Measurements from ENCODE around the gene PRDM16.

Gene PRDM16

DNA sequence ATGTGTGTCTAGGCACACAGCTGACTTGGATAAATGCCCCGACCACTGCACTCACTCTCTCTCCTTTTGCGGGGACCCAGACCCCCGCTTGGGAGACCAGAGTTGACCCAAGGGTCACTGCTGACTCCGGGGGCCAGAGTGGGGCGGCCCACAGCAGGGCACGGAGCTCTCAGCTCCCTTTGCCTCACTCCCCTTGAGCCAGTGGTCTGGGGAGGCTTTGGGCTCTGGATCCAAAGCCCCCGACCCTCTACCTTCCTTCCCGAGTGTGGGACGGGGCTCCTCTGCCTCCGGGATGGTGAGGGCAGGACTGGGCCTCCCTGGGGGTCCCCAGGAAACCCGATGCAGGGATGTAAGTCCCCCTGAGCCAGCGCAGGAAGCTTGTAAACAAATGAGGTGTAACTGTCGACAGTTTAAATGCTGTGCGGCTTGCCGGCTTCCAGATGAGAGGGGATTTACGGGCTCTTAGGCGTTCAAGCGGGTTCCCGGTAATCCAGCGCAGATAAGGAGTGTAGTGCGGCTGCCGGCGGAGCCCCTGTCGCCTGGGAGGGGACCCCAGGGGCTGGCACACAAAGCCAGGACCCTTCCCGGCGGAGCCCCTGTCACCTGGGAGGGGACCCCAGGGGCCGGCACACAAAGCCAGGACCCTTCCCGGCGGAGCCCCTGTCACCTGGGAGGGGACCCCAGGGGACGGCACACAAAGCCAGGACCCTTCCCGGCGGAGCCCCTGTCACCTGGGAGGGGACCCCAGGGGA is 40.3 kb upstream of the PRDM16 start:
- TF ChIP-seq CTCF (conservative IDR thresholded peaks at IDR 0.05; ENCODE audit: low read depth, low read length) = no peak
- no peak overlapping the region for H3K4me3 ChIP-seq (ENCODE audit: low read depth, low read length)
- no peak for DNase-seq (ENCODE audit: low read depth)

DNA sequence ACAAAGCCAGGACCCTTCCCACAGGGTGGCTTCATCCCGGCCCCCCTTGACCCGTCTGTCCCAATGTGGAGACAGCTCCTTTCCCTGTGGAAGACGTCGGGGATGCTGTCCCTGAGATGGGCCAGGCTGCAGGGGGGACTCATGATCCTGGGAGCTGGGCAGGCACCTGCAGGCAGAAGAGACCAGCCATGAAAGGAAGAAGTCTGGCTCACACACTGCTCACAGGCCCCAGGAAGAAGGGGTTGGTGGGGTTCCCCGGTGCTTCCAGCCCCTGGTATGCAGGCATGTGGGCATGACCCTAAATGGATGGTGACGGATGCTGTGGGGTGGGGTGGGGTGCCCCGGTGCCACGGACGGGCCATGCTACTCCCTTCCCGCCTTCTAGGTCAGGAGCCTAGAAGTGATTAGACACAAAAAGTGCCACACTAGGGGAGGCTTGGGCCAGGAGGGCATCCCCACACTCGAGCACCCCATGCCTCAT is 39.5 kb upstream of the PRDM16 start:
- TF ChIP-seq CTCF (conservative IDR thresholded peaks at IDR 0.05; ENCODE audit: low read depth, low read length) = no peak
- no peak for DNase-seq (ENCODE audit: low read depth)
- H3K4me3 ChIP-seq (ENCODE audit: low read depth, low read length) = no peak overlapping the region

GRCh38 chr1:3029991-3030662 is 38.9 kb upstream of the PRDM16 start:
- H3K4me3 ChIP-seq (ENCODE audit: low read depth, low read length) = no peak overlapping the region
- TF ChIP-seq CTCF (conservative IDR thresholded peaks at IDR 0.05; ENCODE audit: low read depth, low read length) = no peak
- DNase-seq (ENCODE audit: low read depth) = no peak

DNA sequence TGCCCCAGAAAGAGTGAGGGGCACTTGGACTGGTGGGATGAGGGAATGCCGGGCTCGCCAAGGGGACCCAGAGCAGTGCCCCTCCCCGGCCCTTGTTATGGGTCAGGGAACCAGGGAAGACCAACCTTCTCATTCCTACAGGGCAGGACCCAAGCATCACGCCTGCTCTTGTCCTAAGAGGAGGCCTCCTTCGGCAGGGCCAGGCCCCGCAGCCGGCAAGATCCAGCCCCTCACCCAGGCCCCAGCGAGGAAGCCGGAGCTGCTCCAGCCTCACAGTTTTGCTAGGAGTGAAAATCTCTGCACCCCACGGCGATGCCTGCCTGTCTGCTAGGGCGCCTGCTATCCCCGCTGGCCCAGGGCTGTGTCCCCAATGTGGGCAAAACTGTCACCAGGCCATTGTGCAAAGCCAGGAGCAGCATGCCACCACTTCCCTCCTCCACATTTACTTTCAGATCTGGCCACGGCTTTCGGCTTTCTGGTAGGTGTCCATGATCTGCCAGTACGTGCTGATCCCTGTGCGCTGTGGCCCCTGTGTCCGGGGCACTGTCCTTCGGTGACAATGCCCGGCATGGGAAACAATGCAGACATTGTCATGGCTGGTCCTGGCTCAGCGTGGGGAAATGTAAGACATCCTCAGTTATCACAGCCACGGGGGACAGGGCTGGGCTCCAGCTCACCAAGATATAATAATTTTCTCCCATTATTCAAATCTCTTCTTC is 38.2 kb upstream of the PRDM16 start:
- TF ChIP-seq CTCF (conservative IDR thresholded peaks at IDR 0.05; ENCODE audit: low read depth, low read length) = no peak
- H3K4me3 ChIP-seq (ENCODE audit: low read depth, low read length) = no peak overlapping the region
- no peak for DNase-seq (ENCODE audit: low read depth)

- TF ChIP-seq CTCF (conservative IDR thresholded peaks at IDR 0.05; ENCODE audit: low read depth, low read length) = no peak
- DNase-seq (ENCODE audit: low read depth) = no peak
Measured at GRCh38 chr1:3031401-3032221, 37.4 kb upstream of the PRDM16 start.

DNA sequence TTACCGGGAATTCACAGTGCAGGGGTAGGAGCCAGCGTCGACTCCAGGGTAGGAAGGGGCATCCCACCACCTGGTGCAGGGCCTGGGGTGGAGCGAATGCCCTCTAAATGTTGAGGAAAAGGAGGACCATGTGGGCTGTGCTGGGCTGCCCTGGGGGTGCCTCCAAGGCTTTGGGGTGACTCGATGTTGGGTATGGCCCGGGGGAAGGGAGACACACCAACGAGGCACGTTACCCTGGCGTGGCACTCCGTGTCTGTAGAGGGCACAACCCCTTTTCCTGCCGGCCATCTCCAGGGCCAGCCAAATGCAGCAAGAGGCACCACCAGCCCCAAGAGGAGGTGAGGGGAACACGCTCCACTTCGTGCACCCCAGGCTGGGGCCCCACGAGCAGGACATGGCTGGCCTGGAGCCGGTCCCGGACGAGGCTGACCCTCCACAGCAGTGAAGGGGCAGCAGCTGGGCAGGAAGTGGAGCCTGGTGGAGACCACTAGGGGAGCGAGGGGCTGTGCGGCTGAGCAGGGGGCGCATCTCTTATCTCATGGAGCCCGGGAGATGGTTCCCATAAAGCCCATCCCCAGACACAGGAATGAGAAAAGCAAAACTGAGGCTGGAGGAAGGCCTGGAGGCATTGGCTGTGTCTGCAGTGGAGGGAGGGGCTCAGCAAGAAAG is 36.5 kb upstream of the PRDM16 start:
- TF ChIP-seq CTCF (conservative IDR thresholded peaks at IDR 0.05; ENCODE audit: low read depth, low read length) = no peak
- DNase-seq (ENCODE audit: low read depth) = no peak
- no peak overlapping the region for H3K4me3 ChIP-seq (ENCODE audit: low read depth, low read length)

More at GRCh38 chr1:3031401-3032221, 37.4 kb upstream of the PRDM16 start:
- H3K4me3 ChIP-seq (ENCODE audit: low read depth, low read length) = no peak overlapping the region

Data from choroid plexus epithelial cell (primary cell).